Activated CD8-positive, alpha-beta memory T cell treated with anti-CD3 and anti-CD28 coated beads for 48 hours (primary cell): ENCODE data around the gene WBP1L.
"Not testable (repeated sequence)": the region's sequence is repeated elsewhere in the genome, so short reads cannot be mapped to it uniquely, and the experiment has no call there.

Source experiments
- DNase-seq, 3 experiments: peaks; one replicate each; pipeline ENCODE4 v3.0.0-alpha.2; 2020; ENCODE audit warnings: low read depth in 2 of 3, low spot score in 2 of 3

WBP1L gene

DNA sequence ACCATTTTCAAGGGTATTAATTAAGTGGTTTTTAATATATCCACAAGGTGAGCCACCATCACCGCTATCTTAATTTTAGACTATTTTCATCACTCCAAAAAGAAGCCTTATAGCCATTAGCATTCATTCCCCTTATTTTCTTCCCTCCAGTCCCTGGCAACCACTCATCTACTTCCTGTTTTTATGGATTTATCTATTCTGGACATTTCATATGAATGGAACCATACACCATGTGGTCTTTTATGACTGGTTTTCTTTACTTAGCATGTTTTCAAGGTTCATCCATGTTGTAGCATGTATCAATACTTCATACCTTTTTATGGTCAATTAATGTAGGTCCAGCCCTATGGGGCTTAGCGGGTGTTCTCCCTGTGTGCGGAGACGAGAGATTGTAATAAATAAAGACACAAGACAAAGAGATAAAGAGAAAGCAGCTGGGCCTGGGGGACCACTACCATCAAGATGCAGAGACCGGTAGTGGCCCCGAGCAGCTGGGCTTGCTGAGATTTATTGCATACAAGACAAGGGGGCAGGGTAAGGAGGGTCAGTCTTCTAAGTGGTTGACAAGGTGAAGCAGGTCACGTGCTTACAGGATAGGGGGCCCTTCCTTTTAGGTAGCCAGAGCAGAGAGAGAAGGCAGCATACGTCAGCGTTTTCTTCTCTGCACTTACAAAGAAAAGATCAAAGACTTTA, 14.6 kb downstream of the WBP1L start:
- DNase-seq = no peak

DNA sequence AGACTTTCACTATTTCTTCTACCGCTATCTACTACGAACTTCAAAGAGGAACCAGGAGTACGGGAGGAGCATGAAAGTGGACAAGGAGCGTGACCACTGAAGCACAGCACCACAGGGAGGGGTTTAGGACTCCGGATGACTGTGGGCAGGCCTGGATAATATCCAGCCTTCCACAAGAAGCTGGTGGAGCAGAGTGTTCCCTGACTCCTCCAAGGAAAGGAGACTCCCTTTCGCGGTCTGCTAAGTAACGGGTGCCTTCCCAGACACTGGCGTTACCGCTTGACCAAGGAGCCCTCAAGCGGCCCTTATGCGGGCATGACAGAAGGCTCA, 15.2 kb downstream of the WBP1L start:
- DNase-seq = not testable (repeated sequence)

DNA sequence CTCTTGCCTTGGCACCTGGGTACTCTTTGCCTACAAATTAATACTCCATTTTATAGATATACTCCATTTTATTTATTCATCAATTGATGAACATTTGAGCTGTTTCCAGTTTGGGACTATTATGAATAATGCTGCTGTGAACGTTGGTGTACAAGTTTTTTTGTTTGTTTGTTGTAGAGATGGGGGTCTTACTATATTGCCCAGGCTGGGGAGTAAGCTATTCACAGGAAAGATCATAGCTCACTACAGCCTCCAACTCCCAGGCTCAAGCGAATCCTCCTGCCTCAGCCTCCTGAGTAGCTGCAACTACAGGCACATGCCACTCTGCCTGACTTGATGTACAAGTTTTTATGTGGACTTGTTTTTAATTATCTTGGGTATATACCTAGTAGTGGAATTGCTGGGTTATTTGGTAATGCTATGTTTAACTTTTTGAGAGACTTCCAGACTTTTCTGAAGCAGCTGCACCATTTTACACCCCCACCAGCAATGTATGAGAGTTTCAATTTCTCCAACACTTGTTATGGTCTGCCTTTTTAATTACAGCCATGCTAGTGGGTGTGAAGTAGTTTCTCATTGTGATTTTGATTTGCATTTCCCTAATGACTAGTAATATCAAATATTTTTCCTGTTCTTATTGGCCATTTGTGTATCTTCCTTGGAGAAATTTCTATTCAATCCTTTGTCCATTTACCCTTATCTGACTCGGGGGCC, 15.9 kb downstream of the WBP1L start:
- DNase-seq = no peak

DNA sequence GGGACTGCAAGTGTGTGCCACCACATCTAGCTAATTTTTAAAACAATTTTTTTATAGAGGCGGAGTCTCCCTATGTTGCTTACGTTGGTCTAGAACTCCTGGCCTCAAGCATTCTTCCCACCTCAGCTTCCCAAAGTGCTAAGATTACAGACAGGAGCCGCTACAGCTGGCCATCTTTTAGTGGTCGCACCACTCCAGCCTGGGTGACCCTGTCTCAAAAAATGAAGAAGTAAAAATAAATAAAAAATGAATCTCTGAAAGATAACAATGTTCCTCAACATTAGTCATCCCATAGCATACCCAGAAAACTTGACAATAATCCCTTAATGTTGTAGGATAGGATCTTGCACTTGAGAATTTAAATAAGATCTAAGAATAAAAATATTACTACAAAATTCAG, 18.2 kb downstream of the WBP1L start:
- DNase-seq = no peak

DNA sequence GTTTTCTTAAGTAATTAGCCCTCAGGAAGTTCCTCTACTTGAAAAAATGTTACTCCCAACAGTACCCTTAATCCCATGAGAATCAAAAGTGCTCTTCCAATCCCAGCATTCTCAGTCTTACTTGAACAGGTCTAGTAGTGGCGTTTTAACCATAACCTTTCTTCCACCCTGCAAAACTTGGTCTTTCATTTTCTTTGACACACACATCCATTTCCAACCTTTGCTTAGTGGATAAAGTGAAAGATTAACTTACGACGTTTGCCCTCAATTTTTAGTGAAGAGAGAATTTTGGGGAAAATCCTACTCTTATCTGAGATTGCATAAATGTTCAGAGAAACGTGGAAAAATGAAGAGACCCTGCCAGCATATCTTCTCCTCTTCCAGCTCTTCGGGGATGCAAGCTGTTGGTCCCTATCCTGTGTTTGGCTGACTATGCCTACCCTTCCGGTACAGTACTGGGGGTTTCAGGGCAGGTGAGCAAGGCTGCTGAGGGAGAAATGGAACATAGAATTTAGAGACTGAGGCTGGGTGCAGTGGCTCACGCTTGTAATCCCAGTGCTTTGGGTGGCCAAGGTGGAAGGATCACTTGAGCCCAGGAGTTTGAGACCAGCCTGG, 18.8 kb downstream of the WBP1L start:
- no peak for DNase-seq

DNA sequence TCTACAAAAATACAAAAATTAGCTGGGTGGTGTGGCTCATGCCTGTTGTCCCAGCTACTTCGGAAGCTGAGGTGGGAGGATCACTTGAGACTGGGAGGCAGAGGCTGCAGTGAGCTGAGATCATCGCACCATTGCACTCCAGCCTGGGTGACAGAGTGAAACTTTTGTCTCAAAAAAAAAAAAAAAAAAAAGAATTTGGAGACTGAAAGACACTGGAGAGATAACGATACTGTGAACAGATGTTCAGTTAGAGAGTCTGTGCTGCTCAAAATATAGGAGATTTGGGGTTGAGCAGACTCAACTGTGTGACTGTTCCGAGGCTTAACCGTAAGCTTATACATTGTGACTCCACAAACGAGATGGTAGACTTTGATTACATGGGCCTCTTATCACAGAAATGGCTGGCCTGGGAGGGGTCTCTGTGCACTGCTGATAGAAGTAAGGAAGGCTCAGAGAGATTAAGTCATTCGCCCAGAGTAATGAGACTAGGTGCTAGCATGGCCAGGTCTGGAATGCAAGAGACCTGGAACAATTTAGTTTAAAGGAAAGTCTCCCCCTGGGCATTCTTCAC, 19.4 kb downstream of the WBP1L start:
- no peak for DNase-seq

DNA sequence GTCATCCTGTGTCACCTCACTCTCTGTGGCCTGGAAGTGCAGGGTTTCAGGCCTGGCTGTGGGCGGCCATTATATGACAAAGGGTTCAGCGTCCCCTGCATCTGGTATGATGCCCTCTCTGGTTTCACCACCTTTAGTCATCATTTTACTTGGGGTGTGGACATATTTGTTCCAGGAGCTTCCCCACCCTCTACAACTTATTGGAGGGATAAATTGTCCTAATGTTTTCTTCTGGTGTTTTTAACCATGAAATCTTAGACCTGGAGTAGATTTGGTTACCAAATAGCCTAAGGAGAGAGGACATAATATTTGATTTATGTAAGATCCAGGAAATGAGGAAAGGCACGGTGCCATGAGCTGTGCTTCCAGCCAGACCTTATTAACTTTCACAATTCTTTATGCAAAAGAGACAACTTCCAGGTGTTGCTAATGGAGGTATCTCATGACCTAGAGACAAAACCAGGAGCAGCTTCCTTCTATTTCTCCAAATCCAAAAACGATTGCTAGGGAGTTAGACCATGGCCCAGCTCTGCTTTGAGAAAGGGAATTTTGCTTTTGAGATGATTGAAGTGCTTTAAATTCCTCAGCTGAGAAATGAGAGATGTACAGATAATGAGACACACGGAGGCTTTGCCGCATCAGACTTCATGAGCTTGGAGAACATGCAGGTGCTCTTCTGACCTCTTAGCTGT, 20.9 kb downstream of the WBP1L start:
- no peak for DNase-seq

DNA sequence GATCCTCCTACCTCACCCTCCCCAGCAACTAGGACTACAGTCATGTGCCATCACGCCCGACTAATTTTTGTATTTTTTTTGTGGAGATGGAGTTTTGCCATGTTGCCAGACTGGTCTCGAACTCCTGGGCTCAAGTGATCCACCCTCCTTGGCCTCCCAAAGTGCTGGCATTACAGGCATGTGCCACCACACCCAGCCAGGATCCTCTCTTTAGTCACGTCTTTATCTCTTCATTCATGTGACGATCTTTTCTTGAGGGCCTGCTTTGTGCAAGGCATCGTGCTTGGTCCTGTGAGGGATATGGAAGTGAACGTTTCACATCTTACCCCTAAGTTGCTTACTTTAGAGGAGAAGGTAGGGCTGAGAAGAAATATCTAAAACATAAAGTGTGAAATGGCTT, 21.6 kb downstream of the WBP1L start:
- DNase-seq = no peak

DNA sequence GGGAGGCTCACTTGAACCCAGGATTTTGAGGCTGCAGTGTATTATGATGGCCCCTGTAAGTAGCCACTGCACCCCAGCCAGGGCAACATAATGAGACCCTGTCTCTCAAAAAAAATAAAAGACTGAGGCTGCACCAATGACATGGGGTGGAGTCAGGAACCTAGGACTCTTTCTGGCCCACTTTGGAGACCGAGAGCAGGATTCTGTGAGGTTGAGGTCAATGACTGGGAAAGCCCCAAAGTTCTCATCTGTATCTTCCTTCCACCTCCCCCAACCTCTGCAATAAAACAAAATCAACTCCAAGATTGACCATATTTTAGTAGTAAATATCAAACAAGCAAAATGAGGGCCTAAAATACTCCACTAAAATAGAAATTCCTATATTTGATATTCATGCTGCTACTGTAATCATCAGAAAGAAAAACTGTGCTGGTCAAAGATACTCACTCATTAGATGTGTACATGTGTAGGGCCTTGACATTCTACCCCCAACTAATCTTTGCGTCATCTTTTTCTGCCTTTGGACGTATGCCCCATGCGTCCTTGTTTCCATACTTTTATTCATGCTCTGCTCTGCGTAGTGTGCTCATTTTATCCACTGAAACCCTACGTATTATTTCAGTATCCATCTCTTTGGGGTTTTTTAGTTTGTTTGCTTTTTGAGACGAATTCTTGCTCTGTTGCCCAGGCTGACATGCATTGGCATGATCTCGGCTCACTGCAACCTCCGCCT, 23.8 kb downstream of the WBP1L start:
- DNase-seq = no peak

DNA sequence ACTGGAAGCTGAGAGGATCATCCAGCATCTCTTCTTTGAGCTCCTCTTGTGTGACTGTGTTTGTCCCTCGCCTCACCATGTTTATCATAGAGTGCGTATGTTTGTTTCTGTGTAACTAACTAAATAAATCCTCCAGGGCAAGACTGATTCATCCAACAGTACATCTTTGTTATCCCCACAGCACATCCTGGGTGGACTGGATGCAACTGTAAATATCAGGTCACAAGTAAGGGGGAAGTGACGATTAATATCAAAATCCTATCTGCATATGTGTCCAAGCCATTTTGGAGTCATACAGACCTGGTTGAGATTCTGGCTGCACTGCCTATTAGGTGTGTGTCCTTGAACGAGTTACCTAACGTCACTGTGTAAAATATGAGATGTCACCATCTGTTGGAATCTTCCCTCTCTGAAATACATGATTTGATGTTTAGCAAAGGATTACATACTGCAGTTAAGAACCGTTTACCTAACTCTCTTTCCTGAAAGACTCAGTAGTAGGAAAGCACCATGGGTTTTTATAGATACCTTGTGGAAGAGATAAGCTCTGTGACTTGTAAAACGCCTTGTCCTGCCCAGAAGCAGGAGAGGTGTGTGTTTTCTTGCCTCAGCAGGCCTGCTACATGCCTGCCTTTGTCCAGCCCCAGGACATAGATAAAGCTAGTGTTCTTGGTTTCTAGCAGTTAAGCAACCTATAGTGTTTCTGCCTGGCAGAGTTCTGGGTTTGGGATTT, 25.8 kb downstream of the WBP1L start:
- no peak for DNase-seq

DNA sequence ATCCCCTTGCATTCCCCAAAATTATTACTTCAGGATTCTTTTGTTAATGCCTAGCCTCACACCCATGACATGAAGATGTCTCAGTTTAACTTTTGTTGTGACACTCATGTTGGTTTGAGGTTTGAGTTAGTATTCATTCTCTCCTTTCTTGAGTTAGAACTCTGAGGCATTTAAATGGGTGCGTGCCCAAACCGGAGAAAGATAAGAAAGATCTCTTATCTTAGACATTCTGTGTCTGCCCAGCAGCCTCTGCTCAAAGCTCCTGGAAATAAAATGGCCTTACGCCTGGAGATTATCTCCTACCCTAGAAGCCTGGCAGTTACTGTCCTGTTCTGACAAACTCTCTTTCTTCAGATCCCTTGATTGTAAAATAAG, 26.3 kb downstream of the WBP1L start:
- no peak for DNase-seq

DNA sequence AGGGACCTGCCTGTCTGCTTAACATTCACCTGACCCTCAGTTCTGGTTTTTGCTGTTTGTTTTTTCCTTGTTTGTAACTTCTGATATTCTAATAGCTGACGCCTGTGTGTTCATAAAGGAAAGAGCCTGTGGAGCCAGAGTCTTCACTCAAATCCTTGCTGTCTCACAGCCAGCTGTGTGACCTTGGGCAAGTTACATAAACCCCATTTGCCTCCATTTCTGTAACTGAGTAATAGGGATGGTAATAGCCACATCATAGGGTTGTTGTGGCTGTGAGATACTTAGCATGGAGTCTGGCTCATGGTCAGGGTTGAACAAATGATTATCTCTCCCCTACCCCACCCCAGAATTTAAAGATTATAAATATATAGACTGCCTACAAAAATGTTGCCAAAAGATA, 27.0 kb downstream of the WBP1L start:
- no peak for DNase-seq

DNA sequence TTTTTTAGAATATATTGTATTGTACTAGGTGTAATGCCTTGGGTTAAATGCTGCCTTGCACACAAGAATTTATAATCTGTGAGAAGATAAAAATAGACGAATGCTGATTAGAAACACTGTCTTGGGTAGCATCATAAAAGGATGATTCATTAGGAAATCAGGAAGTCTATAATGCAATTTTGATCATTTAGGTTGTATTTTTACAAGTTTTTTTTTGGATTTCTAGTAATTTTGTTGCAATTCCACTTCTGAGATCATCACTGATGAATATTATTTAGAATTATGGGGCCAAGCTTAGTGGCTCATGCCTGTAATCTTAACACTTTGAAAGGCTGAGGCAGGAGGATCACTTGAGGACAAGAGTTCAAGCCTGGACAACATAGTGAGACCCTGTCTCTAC, 29.6 kb downstream of the WBP1L start:
- DNase-seq = no peak

DNA sequence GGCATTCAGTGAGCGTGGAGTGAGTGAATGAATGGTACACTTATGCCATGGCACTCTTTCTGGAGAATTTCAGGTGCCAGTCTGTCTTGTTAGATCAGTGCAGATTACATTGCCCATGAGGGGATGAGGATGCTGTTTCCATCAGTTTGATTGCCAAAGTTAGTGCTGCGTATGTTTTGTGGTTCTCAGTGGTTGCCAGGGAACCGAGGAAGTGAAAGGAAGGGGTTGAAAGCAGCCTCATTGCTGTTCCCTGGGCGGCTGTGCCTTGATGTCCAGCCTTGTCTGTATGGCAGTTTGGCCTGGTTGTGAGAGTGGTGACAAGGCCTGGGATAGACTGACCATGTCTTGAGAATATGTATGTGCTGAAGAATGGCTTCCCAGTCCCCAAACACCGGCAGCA, 30.2 kb downstream of the WBP1L start:
- DNase-seq = no peak

DNA sequence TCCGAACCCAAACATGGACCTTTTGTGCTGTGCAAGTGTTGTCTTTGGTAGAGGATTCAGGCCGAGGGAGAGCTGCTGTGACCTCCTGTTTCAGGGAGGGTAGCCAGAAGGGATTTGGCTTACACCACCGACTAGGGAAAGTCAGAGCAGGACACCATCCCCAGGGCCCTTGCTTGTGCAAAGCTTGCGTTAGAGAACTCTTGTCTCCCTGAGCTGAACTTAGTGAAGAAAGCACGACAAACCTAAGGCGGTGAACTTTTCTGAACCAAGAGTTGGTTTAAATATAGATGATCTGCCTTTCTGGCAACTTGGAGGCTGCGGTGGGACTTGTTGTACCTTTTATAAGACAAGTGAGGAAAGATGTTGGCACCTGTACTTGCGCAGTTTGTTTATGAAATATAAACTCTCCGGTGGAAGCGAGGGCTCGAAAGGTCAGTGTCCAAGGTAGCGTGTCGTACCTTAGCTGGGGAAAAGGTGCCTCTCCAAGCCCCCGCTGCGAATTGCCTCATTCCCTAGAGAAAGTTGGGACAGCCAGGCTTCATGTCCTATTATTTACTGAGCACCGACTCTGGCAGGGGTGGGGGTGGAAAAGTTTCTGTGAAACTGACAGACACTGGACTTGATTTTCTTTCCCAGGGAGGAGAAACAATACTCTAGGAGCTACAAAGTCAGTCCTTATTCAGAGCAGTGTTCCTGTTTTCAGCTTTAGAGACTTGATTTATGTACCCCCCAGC, 31.6 kb downstream of the WBP1L start:
- no peak for DNase-seq

DNA sequence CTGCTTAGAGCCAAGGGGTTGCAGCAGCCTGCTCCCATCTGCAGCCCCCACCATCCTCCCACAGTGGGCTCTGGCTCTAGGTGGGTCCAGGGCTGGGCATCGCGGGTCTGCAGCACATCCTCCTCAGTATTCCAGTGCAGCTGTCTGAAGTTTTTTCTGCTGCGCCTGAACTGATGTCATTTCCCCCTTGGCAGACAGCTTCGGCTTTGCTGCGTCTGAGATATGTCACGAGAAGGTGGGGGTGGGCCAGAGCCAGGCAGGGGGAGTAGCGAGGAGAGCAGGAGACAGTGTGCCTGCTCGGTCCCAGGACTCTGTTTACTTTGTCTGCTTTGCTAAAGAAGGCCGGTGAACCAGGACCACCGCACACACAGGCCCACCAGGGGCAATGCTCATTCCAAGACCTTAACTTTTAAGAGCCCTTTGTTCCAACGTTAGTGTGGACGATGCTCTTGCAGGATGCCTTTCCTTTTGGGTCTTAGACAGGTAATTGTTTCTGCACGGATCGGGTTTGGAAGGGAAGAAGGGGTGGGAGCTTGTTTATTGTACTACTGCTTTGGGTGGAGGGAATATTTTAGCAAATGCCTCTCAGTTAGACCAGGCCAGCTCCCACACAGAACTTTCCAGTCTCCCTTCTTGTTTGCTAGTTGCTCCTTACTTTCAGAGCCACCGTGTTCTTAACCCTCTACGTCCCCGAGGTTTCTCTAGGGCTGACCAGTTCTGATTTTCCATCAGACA, 32.4 kb downstream of the WBP1L start:
- no peak for DNase-seq

DNA sequence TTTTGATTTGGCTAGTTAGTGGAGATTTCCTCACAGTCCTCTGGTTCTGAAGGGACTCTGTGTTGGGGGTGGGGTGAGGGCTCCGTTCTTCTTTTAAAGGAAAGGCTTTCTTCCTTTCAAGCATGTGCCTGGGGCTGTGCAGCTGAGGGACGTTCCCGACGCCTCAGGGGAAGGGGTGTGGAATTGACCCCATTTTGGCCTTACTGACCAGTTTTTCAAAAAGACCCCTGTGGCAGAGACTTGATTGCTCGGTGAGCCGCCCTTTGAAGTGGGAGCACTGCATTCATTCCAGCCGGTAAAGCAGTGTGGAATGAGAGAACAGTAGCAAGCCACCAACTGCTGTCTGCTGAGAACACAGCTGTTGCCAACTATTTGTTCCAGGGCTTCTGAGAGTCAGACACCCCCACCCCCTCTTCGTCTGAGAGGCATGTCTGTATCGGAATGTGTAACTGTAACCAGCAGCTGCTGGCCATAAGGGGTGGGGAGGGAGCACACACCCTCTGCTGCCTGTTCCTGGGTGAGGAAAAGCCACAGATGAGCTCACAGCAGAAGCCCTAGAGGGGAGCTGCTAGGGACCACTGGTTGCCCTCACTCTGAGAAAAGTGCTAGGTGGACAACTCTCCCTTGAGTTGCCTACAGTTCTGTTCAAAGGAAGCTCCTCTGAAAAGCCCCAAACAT, 33.2 kb downstream of the WBP1L start:
- DNase-seq = no peak

DNA sequence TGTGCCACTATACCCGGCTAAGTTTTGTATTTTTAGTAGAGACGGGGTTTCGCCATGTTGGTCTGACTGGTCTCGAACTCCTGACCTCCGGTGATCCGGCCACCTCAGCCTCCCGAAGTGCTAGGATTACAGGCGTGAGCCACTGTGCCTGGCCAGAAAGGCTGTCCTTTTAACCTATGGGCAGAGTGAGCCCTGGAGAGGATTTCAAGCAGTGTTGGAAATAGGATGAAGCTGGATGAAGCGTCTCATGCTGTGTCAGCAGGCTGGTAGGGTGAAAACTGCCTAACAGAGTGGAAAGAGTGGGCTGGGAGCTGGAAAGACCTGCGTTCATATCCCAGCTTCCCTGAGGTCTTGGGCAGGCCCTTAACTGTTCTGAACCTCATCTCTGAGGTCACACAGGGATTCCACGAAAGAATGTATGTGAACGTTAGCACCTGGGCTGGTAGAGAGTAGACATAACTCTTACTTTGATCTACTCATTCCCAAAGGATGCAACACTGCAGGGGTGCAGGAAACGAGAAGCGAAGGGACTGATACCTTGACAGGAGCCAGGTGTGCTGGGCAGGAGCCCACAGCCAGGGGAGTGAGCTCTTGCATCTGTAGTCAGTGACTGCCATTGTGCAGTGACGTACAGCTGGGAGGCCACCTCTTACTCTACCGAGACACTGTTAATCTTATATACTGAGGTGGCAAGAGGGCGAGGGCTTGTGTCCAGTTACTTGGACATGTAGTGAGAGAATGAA, 34.1 kb downstream of the WBP1L start:
- no peak for DNase-seq
